ENCODE measurements around the gene CNTN5.
"Not testable (repeated sequence)": the region's sequence is repeated elsewhere in the genome, so short reads cannot be mapped to it uniquely, and the experiment has no call there.

Gene CNTN5

DNA sequence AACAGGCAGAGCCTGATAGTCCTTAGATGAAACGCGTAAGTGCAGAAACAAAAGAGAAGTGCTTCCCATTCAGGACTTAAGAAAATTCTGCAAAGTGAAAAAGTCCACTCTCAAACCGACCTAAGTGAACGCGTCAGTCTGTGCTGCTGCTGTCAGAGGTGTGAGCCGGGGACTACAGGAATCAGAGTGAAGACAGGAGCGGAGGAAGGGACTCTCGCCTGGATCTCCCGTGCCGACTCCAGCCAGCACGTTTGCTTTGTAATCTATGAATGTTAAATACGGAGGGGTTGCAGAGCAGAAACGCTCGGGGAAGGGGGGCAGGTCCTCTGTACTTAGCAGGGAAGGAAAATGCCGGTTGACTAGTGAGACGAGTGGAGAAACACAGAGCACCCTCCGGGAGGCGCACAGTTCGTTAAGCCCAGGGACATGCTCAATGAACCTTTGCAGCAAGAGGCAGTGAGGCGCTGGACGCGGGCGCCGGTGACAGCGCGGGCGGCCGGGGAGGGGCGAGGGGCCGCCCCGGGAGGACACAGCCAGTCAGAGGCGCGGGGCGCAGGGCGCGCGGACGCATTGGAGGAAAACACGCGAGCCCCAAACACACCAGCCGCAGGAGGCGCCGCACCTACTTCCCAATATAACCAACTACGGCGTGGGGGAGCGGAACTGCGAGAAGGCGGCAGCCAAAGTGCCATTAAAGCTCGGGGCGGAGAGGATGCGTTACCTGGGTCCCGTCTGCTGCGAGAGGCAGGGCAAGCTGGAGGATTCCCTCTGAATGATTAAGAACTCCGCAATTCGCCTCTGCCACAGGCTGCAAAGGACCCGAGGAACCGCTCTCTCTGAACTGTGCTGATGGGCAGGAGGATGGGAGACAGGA lies at the start of gene CNTN5:
Gene CNTN5 (plus strand): TSS at position 598 of the 874 bp plus-strand sequence.
- peak; percentile 10 for DNase-seq (ENCODE audit: low spot score)

DNA sequence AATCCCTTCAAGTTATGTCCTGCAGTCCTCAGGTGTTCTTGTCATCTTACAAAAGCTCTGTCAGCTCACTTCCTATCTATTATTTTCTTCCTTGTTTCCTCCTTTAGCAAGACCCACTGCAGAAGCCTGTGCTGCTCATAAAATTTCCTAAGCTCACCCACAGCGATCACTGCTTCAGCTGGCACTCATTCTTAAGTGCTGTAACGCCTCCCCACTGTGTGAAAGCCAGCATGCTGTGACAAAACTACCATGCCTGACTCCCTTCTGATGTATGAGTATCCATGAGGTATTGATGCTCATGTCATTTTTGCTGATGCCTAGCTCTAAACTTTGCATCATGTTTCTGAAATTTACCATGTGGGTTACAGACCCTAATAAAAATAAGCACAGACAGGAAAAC lies 41.5 kb upstream of the CNTN5 start:
- DNase-seq (ENCODE audit: low spot score) = no peak

DNA sequence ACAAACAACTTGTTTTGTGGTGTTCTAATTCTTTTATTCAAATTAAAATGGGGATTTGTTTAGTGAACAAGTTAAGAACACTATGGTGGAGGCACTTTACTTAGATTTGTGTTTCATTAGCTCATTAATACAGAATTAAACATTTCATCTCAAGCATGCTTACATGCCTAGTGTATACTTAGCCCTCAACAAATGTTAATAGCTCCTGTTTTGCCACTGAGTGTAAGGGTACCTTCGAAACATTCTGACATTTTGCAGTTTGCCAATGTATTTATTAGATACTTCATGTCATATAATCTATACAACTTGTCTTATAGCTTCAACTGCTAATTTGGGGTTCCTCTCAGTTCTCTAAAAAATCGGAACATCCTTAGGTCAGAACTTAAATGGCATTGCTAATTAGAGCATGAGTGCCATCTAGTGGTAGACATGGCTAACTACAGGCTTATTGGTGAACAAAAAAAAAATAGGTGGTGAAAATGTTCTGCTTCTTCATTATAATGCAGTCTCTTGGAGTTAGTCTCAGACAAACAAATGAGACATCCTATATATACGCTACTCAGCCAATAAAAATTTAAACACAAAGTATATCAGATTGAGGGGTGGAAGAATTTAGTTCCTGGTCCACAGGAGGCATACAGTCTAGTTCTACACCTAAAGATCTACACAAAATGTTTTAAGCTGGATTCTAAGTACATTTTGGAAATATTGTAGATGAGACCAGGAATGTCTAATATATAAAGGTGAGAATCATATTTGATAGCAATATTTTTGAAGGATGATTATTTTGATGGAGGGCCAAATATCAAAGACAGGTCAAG lies 4.9 kb upstream of the CNTN5 start:
- peak; percentile 50 for DNase-seq (ENCODE audit: low spot score)

DNA sequence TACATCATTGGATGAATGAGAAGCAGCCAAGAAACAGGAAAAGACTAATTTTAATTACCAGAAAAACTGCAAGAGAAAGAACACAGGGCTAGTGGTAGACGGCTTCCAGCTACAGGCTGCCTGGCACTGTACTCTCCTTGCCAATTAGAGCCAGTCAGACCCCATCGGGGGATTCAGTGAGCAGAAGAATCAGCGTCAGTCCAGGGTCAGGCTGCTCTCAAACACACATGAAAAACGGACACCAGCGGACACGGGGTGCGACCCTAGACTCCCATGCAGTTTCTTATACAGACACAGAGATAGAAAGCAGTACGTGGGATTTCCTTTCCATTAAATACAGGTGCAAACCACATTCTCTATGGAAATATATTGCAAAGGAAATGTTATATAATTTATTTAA lies 1.1 kb upstream of the CNTN5 start:
- no peak for DNase-seq (ENCODE audit: low spot score)

DNA sequence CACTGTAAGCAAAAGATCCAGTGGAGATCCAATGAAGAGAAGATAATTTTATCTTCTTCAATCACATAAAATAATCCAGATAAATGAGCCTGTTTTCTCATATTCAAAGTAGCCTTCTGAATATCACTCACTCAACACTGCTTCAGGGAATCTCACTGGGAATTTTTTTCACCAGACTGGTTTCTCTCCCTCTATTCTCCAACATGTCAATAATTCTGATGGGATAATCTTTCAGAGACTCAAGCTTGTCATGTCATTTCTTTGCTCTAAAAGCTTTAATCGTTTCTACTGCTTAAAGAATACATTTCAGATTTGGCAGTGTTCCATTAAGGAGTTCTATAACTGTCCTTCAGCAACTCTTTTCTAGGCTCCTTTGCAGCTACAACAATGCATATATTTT lies 16.3 kb downstream of the CNTN5 start:
- no peak for DNase-seq (ENCODE audit: low spot score)

DNA sequence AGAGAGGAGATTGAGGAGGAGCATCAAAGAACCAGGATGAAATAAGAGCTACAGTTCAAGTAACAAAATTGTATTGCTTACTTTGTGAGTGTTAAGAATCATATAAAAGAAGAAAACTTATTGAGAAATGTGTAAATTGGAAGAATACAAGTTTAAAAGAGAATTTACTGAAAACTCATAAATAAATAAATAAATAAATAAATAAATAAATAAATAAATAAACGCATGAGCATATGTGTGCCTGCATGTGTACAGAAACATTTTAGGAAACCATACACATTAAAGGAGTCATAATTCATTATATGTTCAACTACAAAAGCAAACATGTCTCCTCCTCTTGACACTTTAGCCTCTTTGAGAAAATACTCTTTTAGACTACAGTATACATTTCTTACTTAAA lies 42.6 kb downstream of the CNTN5 start:
- DNase-seq (ENCODE audit: low spot score) = no peak

DNA sequence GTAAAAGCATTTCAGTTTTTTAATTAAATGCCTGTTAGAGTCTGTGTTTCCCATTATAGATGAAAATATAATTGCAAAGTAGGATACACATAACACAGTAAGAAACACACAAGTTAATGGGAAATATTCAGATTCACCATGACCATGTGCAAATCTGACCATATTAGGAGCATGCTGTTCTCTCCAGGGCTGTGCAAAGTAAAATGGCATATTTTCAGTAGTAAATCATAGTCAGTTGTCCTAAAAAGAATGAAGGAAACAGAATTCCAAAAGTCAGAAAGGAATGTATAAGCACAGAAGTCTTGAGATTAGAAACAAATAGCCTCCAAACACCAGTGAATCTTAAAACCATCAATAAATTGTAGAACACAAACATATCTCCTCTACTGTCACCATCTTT lies 44.4 kb downstream of the CNTN5 start:
- DNase-seq (ENCODE audit: low spot score) = no peak

DNA sequence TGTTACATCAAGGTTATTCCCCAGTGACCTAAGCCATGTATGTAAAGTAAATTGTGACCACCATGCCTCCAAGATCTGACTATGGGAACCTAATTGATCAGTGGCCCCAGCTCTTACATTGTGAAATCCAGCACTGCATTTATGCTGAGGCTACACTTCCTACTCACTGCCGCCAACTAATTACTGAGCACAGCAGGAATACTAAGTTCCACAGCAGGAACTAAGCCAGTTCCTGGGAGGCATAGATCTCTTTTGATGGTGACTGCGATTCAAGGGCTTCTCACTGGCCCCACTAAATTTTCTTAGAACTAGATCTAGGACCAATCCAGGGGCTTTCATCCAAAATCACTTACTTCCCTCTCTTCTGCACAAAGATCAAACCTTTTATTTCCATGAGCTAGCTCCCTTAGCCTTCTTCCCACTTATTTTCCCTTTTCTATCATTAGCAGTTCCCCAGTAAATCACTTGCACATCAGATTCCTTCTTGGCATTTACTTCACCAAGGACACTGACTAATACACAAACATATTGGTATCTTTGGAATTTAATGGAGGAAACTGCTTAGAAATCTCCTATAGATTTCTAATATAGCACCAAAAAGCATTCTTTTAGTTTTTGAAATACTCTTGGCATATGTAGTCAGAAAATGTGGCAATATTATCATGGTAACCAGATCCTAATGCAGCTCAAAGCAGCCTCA lies 46.0 kb downstream of the CNTN5 start:
- no peak for DNase-seq (ENCODE audit: low spot score)

DNA sequence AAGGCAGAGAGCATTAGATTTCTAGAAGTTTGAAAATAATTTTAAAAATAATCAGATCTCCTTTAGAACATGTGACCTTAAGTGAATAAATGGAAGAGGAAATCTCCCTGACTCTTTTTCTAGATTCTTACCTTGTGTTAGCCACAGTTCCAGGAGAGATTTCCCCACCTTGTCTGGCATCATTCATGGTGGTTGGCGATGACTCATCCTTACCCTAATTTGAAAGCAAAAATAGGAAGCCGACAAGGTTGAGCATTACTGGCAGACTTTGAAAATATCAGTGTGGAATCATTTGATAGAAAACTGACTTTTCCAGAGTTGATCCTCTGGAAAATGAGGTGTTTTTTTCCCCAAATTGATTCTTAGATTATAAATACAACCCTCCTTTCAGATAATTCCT lies 48.1 kb downstream of the CNTN5 start:
- DNase-seq (ENCODE audit: low spot score) = no peak

DNA sequence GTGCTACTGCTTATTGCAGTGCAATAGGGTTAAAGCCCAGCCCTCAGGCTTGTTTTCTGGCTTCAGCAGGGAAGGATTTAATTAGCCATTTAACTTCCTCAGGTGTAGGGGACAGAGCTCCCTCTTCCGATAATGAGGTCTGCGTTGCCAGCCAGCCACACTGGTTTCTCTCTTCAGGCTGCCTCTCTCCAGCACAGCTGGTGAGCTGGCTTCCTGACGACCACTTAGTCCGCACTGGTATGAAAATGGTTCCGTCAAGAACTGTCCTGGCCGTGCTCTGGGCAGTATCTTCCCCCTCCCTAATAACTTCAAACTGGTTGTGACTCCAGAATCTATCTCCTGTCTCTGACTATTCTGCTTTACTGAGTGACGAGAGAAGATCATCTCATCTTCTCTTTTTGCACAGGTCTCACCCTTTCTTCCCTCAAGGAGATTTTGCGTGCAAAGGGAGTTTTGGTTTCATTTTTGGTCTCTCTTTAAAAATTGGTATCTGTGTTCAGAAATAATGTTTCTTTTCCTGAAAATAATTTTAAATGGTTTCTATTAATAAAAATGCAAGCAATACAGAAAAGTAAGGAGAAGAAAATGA lies 49.2 kb downstream of the CNTN5 start:
- DNase-seq (ENCODE audit: low spot score) = no peak

DNA sequence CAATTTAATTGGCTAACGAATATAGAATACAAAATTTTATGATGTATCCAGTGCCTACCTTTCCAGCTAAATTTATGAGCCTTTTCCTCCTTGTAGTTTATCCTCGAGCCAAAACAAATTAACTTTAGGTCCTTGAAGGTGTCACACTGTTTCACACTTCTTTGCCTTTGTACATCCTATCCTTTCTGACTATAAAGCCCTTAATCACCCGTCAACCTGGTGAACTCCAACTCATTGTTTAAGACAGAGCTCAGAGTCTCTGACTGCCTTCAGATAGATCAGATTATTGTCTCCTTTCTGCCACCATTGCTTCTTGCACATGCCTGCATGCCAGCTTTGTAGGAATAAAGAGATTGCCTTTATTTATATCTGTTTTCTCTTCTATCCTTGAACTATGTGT lies 58.8 kb downstream of the CNTN5 start:
- DNase-seq (ENCODE audit: low spot score) = no peak

DNA sequence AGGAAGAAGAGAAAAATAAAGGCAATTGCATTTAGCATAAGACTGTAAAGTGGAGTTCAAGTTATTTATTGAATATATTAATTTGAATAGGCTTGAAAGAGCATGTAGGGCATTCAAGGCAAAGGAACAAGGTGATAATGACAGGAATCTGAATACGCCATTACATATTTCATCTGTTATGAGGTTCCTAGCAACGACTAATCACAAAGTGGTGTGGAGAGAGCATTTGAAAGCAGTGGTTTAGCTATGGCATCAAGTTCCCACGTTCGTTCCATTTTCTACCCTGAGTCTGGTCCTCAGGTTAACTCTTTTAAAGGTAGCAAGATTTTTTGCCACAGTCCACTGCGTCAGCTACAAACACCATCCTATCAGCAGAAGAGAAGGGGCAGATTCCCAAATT lies 59.4 kb downstream of the CNTN5 start:
- DNase-seq (ENCODE audit: low spot score) = no peak

DNA sequence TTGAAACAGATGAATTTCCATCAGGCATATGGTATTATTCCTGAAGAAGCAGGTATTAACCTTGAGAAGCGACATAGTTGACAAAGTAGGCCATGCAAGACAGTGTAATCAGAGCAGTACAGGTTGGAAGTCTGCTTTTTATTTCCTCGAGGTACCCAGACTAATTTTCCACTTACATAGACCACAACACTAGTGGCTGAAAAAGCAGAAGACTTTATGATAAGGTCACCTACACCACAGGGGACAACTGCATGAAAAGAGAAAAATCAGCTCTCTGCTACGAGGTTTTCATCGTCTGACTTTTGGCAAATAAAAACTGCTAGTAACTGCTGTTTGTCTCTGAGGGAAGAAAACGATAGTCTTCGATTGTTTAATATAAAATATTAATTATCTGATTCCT lies 77.5 kb downstream of the CNTN5 start:
- no peak for DNase-seq (ENCODE audit: low spot score)

DNA sequence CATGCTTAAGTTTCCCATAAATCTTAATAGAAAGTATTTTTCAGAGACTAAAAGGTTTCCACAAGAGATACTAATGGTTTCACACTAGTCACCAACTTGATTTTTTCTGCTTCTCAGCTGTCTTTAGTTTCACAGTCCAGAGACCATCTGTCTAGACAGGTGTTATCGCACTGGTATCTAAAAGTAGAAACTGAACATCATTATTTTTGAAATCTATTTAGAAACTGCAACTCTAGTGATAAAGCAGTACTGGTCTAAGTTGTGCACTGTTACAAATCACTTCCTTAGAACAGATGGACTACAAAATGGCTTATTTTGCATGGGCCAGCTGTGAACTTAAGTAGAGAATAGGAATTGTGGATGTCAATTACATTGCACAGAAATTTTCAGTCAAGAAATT lies 78.0 kb downstream of the CNTN5 start:
- no peak for DNase-seq (ENCODE audit: low spot score)

DNA sequence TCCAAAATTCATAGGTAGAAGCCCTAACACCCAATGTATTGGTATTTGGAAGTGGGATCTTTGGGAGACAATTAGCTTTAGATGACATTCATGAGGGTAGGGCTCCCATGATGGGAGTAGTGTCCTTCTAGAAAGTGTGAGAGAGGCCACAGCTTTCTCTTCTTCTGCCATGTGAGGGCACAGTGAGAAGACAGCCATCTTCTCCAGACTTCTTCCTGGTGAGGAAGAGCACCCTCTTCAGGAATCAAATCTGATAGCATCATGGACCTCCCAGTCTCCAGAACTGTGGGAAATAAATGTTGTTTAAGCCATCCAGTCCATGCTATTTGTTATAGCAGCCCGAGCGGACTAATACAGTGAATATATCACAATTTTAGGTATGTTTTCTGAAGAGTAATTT lies 96.9 kb downstream of the CNTN5 start:
- DNase-seq (ENCODE audit: low spot score) = no peak

DNA sequence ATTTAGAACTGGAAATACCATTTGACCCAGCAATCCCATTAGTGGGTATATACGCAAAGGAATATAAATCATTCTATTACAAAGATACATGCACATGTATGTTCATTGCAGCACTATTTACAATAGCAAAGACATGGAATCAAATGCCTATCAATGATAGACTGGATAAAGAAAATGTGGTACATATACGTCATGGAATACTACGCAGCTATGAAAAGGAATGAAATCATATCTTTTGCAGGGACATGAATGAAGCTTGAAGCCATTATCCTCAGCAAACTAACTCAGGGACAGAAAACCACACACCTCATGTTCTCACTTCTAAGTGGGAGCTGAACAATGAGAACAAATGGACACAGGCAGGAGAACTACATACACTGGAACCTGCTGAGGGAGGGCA lies 113.1 kb downstream of the CNTN5 start:
- not testable (repeated sequence) for DNase-seq (ENCODE audit: low spot score)

DNA sequence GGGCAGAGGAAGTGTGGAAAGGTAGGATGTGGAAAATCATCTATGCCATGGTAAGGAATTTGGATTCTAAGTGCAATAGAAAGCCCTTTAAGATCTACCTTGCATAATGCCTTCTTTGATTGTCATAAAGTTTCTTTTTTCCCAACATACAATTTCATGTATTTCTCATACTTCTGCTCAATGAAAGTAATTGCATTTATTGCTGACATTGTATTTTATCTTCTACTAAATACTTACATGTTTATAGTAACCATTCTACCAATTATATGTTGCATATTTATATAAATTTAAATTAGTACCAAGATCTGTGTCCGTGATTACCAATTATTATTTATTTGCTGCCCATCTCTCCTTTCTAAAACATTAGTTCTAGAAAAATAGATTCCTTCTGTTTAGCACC lies 114.8 kb downstream of the CNTN5 start:
- no peak for DNase-seq (ENCODE audit: low spot score)

DNA sequence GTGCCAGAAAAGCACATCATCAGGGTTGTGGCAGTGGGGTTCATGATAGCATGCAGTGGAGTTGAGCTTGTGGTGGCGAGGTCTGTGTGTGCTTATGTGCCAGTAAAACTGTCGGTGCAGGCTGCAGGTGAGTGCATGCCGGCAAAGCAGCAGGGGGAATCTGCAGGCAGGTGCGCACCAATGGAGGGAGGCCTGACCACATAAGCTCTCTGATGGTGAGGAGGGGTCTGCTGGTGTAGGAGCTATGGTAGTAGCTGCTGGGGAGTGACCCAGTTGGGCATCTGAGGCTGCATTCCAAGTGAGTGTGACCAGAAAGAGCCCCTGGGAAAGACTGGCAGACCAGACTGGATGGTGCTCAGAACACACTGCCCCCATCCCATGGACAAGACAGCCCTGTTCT lies 121.5 kb downstream of the CNTN5 start:
- DNase-seq (ENCODE audit: low spot score) = no peak

DNA sequence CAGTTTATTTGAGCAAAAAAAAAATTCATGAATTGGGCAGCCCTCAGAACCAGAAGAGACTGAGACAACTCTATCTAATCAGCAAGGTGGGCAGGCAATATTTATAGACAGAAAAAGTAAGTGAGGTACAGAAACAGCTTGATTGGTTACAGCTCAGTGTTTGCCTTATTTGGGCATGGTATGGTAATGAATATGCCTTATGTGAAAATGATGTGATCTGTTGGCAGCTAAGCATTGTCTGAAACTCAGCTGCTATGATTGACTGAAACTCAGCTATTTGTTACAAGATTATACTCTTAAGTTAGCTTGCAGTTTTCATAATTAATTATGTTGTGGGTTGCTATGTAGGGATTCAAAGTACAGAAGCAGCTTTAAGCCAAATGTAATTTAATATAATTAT lies 127.6 kb downstream of the CNTN5 start:
- DNase-seq (ENCODE audit: low spot score) = no peak

DNA sequence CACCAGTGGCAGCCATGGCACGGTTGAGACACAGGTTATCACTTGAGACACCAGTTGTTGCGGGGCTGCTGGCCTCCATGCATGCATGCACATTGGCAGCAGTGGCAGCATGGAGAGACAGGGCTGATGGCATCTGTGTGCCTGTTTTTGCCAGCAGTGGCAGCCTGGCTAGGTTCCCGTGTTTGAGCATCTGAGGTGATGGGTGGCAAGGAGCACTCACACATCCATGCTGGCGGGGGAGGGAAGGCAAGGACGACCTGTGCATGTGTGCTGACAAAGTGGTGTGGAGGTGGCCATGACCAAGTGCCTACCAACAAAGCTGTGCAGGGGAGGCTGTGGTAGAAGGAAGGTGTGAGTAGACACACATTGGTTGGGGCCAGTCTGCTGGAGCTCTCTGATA lies 133.5 kb downstream of the CNTN5 start:
- DNase-seq (ENCODE audit: low spot score) = no peak

DNA sequence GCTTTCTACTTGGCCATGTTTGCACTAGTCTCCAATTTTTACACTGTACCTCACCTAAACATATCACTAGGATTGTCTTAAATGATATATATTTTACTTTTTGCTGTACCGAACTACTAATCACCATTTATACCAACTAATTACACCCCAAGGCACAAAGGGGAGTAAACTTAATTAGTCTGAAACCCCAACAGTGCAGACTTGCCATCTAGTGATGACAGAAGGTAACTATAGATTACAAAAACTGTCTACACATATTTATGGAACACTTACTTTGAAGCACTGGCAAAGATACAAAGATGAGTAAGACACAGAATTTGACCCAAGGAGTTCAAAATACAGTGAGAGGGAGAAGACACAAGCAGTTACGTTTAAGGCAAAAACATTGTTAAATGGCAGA lies 139.7 kb downstream of the CNTN5 start:
- no peak for DNase-seq (ENCODE audit: low spot score)

DNA sequence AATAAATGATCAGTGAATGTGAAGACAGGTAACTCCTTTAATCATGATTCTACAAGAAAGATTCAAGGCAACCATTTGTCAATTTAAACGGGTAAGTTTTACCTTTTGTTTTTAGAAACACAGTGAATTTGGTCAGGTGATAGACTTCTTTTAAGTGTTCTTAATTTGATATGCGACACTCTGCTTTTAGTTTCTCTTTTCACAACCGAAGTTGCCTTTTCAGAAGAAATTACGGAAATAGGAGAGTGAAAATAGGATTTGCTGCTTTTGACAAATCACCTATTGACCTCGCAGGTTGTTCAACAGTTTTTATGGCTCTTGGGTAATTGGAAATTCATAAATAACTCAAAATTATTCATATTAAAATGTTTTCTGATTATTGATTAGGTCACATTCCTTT lies 142.1 kb downstream of the CNTN5 start:
- no peak for DNase-seq (ENCODE audit: low spot score)

All from AG08396 (cell line).